Progenitor cell of endocrine pancreas (in vitro differentiated cells): ENCODE data around the gene CALN1. TPM values are rescaled to one million over a fixed set of nuclear protein-coding genes. Genes with fewer than 3 reads are reported as not detected.

Experiments
- DNase-seq: peaks from one replicate; pipeline ENCODE4 v3.0.0; 2021; ENCODE audit warnings: low spot score; ENCODE audit not compliant: unreplicated experiment
- H3K27ac Mint-ChIP-seq: 2 replicates; pipeline ENCODE4 v1.8.0; 2021; ENCODE audit warnings: mild to moderate bottlenecking, moderate library complexity, mixed read lengths
- H3K27me3 Mint-ChIP-seq: 2 replicates; pipeline ENCODE4 v1.8.0; 2021; ENCODE audit warnings: mixed read lengths
- H3K36me3 Mint-ChIP-seq: 2 replicates; pipeline ENCODE4 v1.8.0; 2022; ENCODE audit warnings: mixed read lengths; ENCODE audit not compliant: insufficient read depth
- H3K4me1 Mint-ChIP-seq: 2 replicates; pipeline ENCODE4 v1.8.0; 2021; ENCODE audit warnings: low read depth, mixed read lengths
- H3K4me3 Mint-ChIP-seq: 2 replicates; pipeline ENCODE4 v1.8.0; 2021; ENCODE audit warnings: low read depth, mild to moderate bottlenecking, moderate library complexity, mixed read lengths
- H3K9me3 Mint-ChIP-seq: 2 replicates; pipeline ENCODE4 v1.8.0; 2021; ENCODE audit warnings: low read depth, mixed read lengths
- CTCF ChIP-seq: fragments of 200-600 bp; sonication (generic); IDR thresholded peaks from one replicate; pipeline ENCODE4 v1.5.0; 2021; ENCODE audit warnings: antibody characterized with exemption, mild to moderate bottlenecking; ENCODE audit not compliant: unreplicated experiment
- total RNA-seq: library from RNA; stranded (reverse); gene quantifications from 2 replicates; pipeline ENCODE4 v1.2.1, GENCODE V29; 2021

Gene CALN1
- total RNA-seq, 1 donor from 2014 or later, result 0.79 TPM

GRCh38 chr7:72411419-72411818 lies 719 bp downstream of the CALN1 start:
- no peak overlapping the region for H3K27ac Mint-ChIP-seq
- no peak for DNase-seq
- no peak overlapping the region for H3K4me3 Mint-ChIP-seq
- H3K4me1 Mint-ChIP-seq, result no peaks in the 10 kb centered on the region
- H3K27me3 Mint-ChIP-seq, result peaks cover 7% of the 10 kb centered on the region
- H3K36me3 Mint-ChIP-seq, result no peaks in the 10 kb centered on the region
- no peaks in the 10 kb centered on the region for H3K9me3 Mint-ChIP-seq
- TF ChIP-seq CTCF, result no peak

GRCh38 chr7:72409638-72410015 lies 2.5 kb downstream of the CALN1 start:
- no peaks in the 10 kb centered on the region for H3K36me3 Mint-ChIP-seq
- H3K9me3 Mint-ChIP-seq, result no peaks in the 10 kb centered on the region
- no peaks in the 10 kb centered on the region for H3K4me1 Mint-ChIP-seq
- H3K27me3 Mint-ChIP-seq, result peaks cover 10% of the 10 kb centered on the region
- no peak for TF ChIP-seq CTCF
- no peak for DNase-seq
- no peak overlapping the region for H3K27ac Mint-ChIP-seq
- H3K4me3 Mint-ChIP-seq, result no peak overlapping the region

GRCh38 chr7:72408966-72409637 lies 3.0 kb downstream of the CALN1 start:
- Mint-ChIP-seq H3K4me1 (peaks cover 2% of the 10 kb centered on the region), H3K27ac (no peak overlapping the region), H3K9me3 (no peaks in the 10 kb centered on the region), H3K27me3 (peaks cover 10% of the 10 kb centered on the region), H3K4me3 (no peak overlapping the region), H3K36me3 (no peaks in the 10 kb centered on the region)
- TF ChIP-seq CTCF, result no peak
- DNase-seq, result no peak

- no peak overlapping the region for H3K27ac Mint-ChIP-seq
- H3K4me3 Mint-ChIP-seq, result no peak overlapping the region
- peaks cover 2% of the 10 kb centered on the region for H3K4me1 Mint-ChIP-seq
- no peaks in the 10 kb centered on the region for H3K36me3 Mint-ChIP-seq
- TF ChIP-seq CTCF, result no peak
- DNase-seq, result no peak
- H3K9me3 Mint-ChIP-seq, result no peaks in the 10 kb centered on the region
- H3K27me3 Mint-ChIP-seq, result peaks cover 16% of the 10 kb centered on the region
Observed at GRCh38 chr7:72406820-72407403, 5.2 kb downstream of the CALN1 start.

GRCh38 chr7:72405871-72406270 lies 6.3 kb downstream of the CALN1 start:
- Mint-ChIP-seq H3K9me3 (no peaks in the 10 kb centered on the region), H3K27ac (no peak overlapping the region), H3K27me3 (peaks cover 24% of the 10 kb centered on the region), H3K4me1 (peaks cover 2% of the 10 kb centered on the region), H3K4me3 (no peak overlapping the region), H3K36me3 (no peaks in the 10 kb centered on the region)
- no peak for DNase-seq
- no peak for TF ChIP-seq CTCF
